ENCODE results near the gene RSAD1. TPM values are rescaled to one million over a fixed set of nuclear protein-coding genes. Genes with fewer than 3 reads are reported as not detected.

The RSAD1 gene
- total and polyA plus RNA-seq, 2 donors = 18.7 to 36.4 TPM

GRCh38 chr17:50464736-50465135, 13.9 kb upstream of the RSAD1 start:
- Histone ChIP-seq H3K36me3 (ENCODE audit: control insufficient read depth in 2 of 2, insufficient read depth in 2 of 2, low read length in 1 of 2) (no peaks in the 10 kb centered on the region), H3K4me1 (ENCODE audit: control insufficient read depth in 2 of 2, insufficient read depth in 2 of 2, low read length in 2 of 2) (peaks cover 0 to 4% of the 10 kb centered on the region in 2 donors), H3K27me3 (ENCODE audit: control insufficient read depth in 2 of 2, insufficient read depth in 1 of 2, low read length in 1 of 2) (peaks cover 19 to 39% of the 10 kb centered on the region in 2 donors), H3K27ac (ENCODE audit: low read depth in 1 of 2, low read length in 1 of 2) (no peak overlapping the region), H3K9me3 (ENCODE audit: control insufficient read depth in 2 of 2, insufficient read depth in 1 of 2, low read length in 1 of 2) (peaks cover 0 to 4% of the 10 kb centered on the region in 2 donors), H3K4me3 (ENCODE audit: low read length in 2 of 2) (no peak overlapping the region)
- WGBS = 92% methylated on average over 4 of the region's 4 CpGs
- no peak for DNase-seq (ENCODE audit: low read depth in 6 of 9, low spot score in 9 of 9)

- H3K4me1 ChIP-seq (ENCODE audit: control insufficient read depth in 2 of 2, insufficient read depth in 2 of 2, low read length in 2 of 2) = peaks cover 0 to 4% of the 10 kb centered on the region in 2 donors
- peaks cover 19 to 44% of the 10 kb centered on the region in 2 donors for H3K27me3 ChIP-seq (ENCODE audit: control insufficient read depth in 2 of 2, insufficient read depth in 1 of 2, low read length in 1 of 2)
- H3K36me3 ChIP-seq (ENCODE audit: control insufficient read depth in 2 of 2, insufficient read depth in 2 of 2, low read length in 1 of 2) = no peaks in the 10 kb centered on the region
- 97% methylated on average over 6 of the region's 6 CpGs for WGBS
- no peak overlapping the region for H3K27ac ChIP-seq (ENCODE audit: low read depth in 1 of 2, low read length in 1 of 2)
- peaks cover 0 to 4% of the 10 kb centered on the region in 2 donors for H3K9me3 ChIP-seq (ENCODE audit: control insufficient read depth in 2 of 2, insufficient read depth in 1 of 2, low read length in 1 of 2)
- no peak for DNase-seq (ENCODE audit: low read depth in 6 of 9, low spot score in 9 of 9)
- H3K4me3 ChIP-seq (ENCODE audit: low read length in 2 of 2) = no peak overlapping the region
Measured at GRCh38 chr17:50465171-50465570, 13.5 kb upstream of the RSAD1 start.

- no peaks in the 10 kb centered on the region for H3K36me3 ChIP-seq (ENCODE audit: control insufficient read depth in 2 of 2, insufficient read depth in 2 of 2, low read length in 1 of 2)
- H3K27ac ChIP-seq (ENCODE audit: low read depth in 1 of 2, low read length in 1 of 2) = no peak overlapping the region
- H3K27me3 ChIP-seq (ENCODE audit: control insufficient read depth in 2 of 2, insufficient read depth in 1 of 2, low read length in 1 of 2) = peaks cover 19 to 48% of the 10 kb centered on the region in 2 donors
- H3K9me3 ChIP-seq (ENCODE audit: control insufficient read depth in 2 of 2, insufficient read depth in 1 of 2, low read length in 1 of 2) = peaks cover 0 to 4% of the 10 kb centered on the region in 2 donors
- WGBS = 97% methylated on average over 9 of the region's 9 CpGs
- no peak for DNase-seq (ENCODE audit: low read depth in 6 of 9, low spot score in 9 of 9)
- no peak overlapping the region for H3K4me3 ChIP-seq (ENCODE audit: low read length in 2 of 2)
- H3K4me1 ChIP-seq (ENCODE audit: control insufficient read depth in 2 of 2, insufficient read depth in 2 of 2, low read length in 2 of 2) = peaks cover 0 to 7% of the 10 kb centered on the region in 2 donors
Measured at GRCh38 chr17:50465635-50466034, 13.0 kb upstream of the RSAD1 start.

- H3K9me3 ChIP-seq (ENCODE audit: control insufficient read depth in 2 of 2, insufficient read depth in 1 of 2, low read length in 1 of 2) = peaks cover 0 to 4% of the 10 kb centered on the region in 2 donors
- no peaks in the 10 kb centered on the region for H3K36me3 ChIP-seq (ENCODE audit: control insufficient read depth in 2 of 2, insufficient read depth in 2 of 2, low read length in 1 of 2)
- 95% methylated on average over 9 of the region's 9 CpGs for WGBS
- no peak overlapping the region for H3K4me3 ChIP-seq (ENCODE audit: low read length in 2 of 2)
- peaks cover 19 to 55% of the 10 kb centered on the region in 2 donors for H3K27me3 ChIP-seq (ENCODE audit: control insufficient read depth in 2 of 2, insufficient read depth in 1 of 2, low read length in 1 of 2)
- H3K4me1 ChIP-seq (ENCODE audit: control insufficient read depth in 2 of 2, insufficient read depth in 2 of 2, low read length in 2 of 2) = peaks cover 0 to 16% of the 10 kb centered on the region in 2 donors
- no peak overlapping the region for H3K27ac ChIP-seq (ENCODE audit: low read depth in 1 of 2, low read length in 1 of 2)
- no peak for DNase-seq (ENCODE audit: low read depth in 6 of 9, low spot score in 9 of 9)
Measured at GRCh38 chr17:50466371-50467113, 12.1 kb upstream of the RSAD1 start.

- no peak for DNase-seq (ENCODE audit: low read depth in 6 of 9, low spot score in 9 of 9)
- Histone ChIP-seq H3K4me3 (ENCODE audit: low read length in 2 of 2) (no peak overlapping the region), H3K9me3 (ENCODE audit: control insufficient read depth in 2 of 2, insufficient read depth in 1 of 2, low read length in 1 of 2) (peaks cover 0 to 4% of the 10 kb centered on the region in 2 donors), H3K27ac (ENCODE audit: low read depth in 1 of 2, low read length in 1 of 2) (no peak overlapping the region), H3K4me1 (ENCODE audit: control insufficient read depth in 2 of 2, insufficient read depth in 2 of 2, low read length in 2 of 2) (peaks cover 0 to 19% of the 10 kb centered on the region in 2 donors), H3K27me3 (ENCODE audit: control insufficient read depth in 2 of 2, insufficient read depth in 1 of 2, low read length in 1 of 2) (peaks cover 19 to 55% of the 10 kb centered on the region in 2 donors), H3K36me3 (ENCODE audit: control insufficient read depth in 2 of 2, insufficient read depth in 2 of 2, low read length in 1 of 2) (no peaks in the 10 kb centered on the region)
- 95% methylated on average over 7 of the region's 7 CpGs for WGBS
Measured at GRCh38 chr17:50467114-50467854, 11.4 kb upstream of the RSAD1 start.

GRCh38 chr17:50467855-50468303, 10.8 kb upstream of the RSAD1 start:
- Histone ChIP-seq H3K4me1 (ENCODE audit: control insufficient read depth in 2 of 2, insufficient read depth in 2 of 2, low read length in 2 of 2) (peaks cover 0 to 19% of the 10 kb centered on the region in 2 donors), H3K27me3 (ENCODE audit: control insufficient read depth in 2 of 2, insufficient read depth in 1 of 2, low read length in 1 of 2) (peaks cover 19 to 55% of the 10 kb centered on the region in 2 donors), H3K9me3 (ENCODE audit: control insufficient read depth in 2 of 2, insufficient read depth in 1 of 2, low read length in 1 of 2) (peaks cover 0 to 4% of the 10 kb centered on the region in 2 donors), H3K4me3 (ENCODE audit: low read length in 2 of 2) (no peak overlapping the region), H3K27ac (ENCODE audit: low read depth in 1 of 2, low read length in 1 of 2) (no peak overlapping the region), H3K36me3 (ENCODE audit: control insufficient read depth in 2 of 2, insufficient read depth in 2 of 2, low read length in 1 of 2) (no peaks in the 10 kb centered on the region)
- DNase-seq (ENCODE audit: low read depth in 6 of 9, low spot score in 9 of 9) = no peak
- WGBS = 90% methylated on average over 13 of the region's 13 CpGs

GRCh38 chr17:50468304-50469207, 10.1 kb upstream of the RSAD1 start, which contains the start of gene CHAD:
Gene CHAD, minus strand, starts transcription at chr17:50468880. Its CDS starts 67 bp downstream, at chr17:50468813.
- peak within 1 kb of the TSS; percentile 10 to 23 for H3K4me3 ChIP-seq (ENCODE audit: low read length in 2 of 2)
- H3K27ac ChIP-seq (ENCODE audit: low read depth in 1 of 2, low read length in 1 of 2) = no peak within 1 kb of the TSS
- DNase-seq (ENCODE audit: low read depth in 6 of 9, low spot score in 9 of 9) = no peak
- H3K36me3 ChIP-seq (ENCODE audit: control insufficient read depth in 2 of 2, insufficient read depth in 2 of 2, low read length in 1 of 2) = no peaks in the 10 kb centered on the region
- peaks cover 0 to 4% of the 10 kb centered on the region in 2 donors for H3K9me3 ChIP-seq (ENCODE audit: control insufficient read depth in 2 of 2, insufficient read depth in 1 of 2, low read length in 1 of 2)
- 39% methylated on average over 71 of the region's 71 CpGs for WGBS
- H3K4me1 ChIP-seq (ENCODE audit: control insufficient read depth in 2 of 2, insufficient read depth in 2 of 2, low read length in 2 of 2) = peaks cover 0 to 19% of the 10 kb centered on the region in 2 donors
- H3K27me3 ChIP-seq (ENCODE audit: control insufficient read depth in 2 of 2, insufficient read depth in 1 of 2, low read length in 1 of 2) = peaks cover 19 to 55% of the 10 kb centered on the region in 2 donors

- WGBS = 15% methylated on average over 37 of the region's 37 CpGs
- no peak for DNase-seq (ENCODE audit: low read depth in 6 of 9, low spot score in 9 of 9)
Measured at GRCh38 chr17:50469208-50469605, 9.5 kb upstream of the RSAD1 start.

More at GRCh38 chr17:50469208-50469605, 9.5 kb upstream of the RSAD1 start:
- peak overlapping the region; percentile 10 to 23 for H3K4me3 ChIP-seq (ENCODE audit: low read length in 2 of 2)
- peaks cover 19 to 55% of the 10 kb centered on the region in 2 donors for H3K27me3 ChIP-seq (ENCODE audit: control insufficient read depth in 2 of 2, insufficient read depth in 1 of 2, low read length in 1 of 2)
- H3K36me3 ChIP-seq (ENCODE audit: control insufficient read depth in 2 of 2, insufficient read depth in 2 of 2, low read length in 1 of 2) = no peaks in the 10 kb centered on the region
- peaks cover 0 to 4% of the 10 kb centered on the region in 2 donors for H3K9me3 ChIP-seq (ENCODE audit: control insufficient read depth in 2 of 2, insufficient read depth in 1 of 2, low read length in 1 of 2)
- no peak overlapping the region for H3K27ac ChIP-seq (ENCODE audit: low read depth in 1 of 2, low read length in 1 of 2)
- peaks cover 0 to 19% of the 10 kb centered on the region in 2 donors for H3K4me1 ChIP-seq (ENCODE audit: control insufficient read depth in 2 of 2, insufficient read depth in 2 of 2, low read length in 2 of 2)

All from thymus (tissue), 11 donors.